IPS-11a (cell line): ENCODE results near the gene ACER1.
"Not testable (repeated sequence)": the region's sequence is repeated elsewhere in the genome, so short reads cannot be mapped to it uniquely, and the experiment has no call there.

ENCODE experiments used
- H3K4me3 ChIP-seq: one replicate; pipeline ENCODE4 v1.5.1; 2013; ENCODE audit warnings: low read depth, low read length, control low read depth

The ACER1 gene

DNA sequence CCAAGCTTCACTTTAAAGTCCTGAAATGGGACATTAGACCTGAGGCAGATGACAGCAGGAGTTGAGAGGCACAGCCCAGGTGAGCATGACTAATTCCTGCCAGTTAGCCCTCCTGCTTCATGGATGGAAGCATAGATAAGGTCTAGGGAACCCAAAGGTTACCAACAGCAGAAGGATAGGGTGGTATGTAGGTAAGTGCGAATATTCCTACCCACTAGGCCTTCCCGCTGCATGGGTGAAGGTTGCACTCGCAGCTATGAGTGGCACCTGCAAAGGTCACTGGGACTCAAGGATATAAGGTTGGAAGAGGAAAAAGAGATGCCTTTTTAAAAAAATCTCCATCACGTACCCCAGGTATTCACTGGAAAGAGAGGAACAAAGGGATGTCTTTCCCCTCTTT is 41.4 kb downstream of the ACER1 start:
- no peak overlapping the region for H3K4me3 ChIP-seq

DNA sequence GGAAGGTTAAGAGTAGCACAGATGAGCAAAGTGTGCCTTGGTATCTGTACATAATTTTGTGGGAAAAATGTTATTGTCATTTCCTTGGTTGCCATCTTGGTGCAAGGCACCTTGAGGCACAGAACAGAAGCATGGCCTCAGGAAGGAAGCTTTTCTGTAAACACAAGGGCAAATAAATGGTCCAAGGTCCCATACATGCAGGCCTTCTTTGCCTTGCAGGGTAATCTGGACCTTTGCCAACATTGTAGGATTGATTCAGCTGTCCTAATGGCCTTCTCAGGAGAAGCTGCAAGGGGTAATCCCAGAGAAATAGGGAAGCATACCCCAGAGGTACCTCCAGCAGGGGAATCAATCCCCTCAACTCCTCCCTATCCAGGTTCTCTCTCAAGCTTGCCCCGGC is 44.7 kb downstream of the ACER1 start:
- no peak overlapping the region for H3K4me3 ChIP-seq

DNA sequence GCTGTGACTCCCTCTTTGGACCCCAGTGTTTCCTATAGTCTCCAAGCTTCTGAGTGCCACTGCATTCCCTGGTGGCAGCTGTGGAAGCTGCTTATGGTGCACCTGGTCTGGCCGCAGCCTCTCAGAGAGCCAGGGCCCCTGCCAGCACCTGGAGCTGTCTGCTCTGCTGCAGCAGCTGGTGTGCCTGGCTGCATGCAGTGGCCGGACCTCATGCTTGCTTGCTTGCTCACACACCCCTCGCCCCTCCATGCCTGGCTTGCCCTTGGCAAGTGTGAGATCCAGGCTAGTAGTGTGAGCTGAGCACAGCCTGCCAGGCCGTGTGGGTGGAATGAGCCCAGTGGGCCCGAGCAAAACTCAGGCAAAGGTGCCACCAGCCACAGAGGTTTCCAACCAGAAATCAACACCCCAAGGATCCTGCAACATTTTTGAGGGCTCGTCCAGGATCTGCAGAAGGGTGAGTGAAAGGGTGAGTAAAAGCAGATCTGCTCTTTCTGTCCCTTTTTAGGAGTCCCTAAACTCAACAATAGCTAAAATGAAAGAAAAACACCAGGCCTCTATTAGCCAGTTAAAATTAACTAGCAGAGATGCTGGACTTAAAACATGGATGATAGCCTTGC is 46.0 kb downstream of the ACER1 start:
- H3K4me3 ChIP-seq = no peak overlapping the region

DNA sequence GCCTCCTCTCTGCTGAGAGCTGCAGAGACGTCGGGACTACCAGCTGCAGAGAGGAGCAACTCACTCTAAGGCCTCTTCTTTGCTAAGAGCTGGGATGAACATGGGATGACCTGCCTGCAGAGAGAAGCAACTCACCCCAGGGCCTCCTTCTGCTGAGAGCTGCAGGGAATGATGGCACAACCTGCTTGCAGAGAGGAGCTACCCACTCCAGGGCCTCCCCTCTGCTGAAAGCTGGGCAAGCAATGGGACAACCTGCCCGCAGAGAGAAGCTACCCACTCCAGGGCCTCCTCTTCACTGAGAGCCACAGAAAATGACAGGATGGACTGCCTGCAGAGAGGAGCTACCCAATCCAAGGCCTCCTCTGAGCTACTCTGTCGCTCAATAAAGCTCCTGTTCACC is 46.7 kb downstream of the ACER1 start:
- no peak overlapping the region for H3K4me3 ChIP-seq

DNA sequence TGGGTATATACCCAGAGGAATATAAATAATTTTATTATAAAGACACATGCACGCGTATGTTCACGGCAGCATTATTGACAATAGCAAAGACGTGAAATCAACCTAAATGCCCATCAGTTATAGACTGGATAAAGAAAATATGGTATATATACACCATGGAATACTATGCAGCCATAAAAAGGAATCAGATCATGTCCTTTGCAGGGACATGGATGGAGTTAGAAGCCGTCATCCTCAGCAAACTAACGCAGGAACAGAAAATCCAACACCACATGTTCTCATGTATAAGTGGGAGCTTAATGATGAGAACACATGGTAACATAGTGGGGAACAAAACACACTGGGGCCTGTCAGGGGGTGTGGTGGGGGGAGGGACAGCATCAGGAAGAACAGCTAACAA is 51.0 kb downstream of the ACER1 start:
- H3K4me3 ChIP-seq = not testable (repeated sequence)

DNA sequence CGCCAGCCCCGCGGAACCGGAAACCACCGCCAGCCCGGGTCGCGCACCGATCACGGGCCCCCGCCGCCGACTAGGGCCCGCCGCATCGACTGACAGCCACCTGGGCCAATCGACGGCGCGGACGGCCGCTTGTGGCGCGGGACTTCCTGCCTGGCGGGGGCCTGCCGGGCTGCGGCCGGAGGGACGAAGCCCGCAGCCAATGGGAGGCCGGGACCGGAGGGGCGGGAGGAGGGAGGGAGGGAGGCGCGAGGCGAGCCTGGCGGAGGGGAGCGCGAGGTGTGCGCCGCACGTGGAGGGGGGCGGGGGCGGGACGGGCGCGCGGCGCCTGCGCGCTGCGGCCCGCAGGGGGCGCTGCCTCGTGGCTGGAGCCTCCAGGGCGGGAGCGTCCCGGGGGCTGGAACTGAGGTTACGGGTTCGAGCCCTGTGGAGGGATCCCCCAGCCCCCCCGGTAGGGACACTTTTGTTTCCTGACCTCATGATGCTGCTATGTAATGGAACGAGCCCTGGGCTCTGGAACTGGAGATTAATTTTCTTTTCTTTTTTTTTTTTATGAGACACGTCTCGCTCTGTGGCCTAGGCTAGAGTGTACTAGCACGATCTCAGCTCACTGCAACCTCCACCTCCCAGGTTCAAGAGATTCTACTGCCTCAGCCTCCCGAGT is 53.4 kb downstream of the ACER1 start, which contains the start of gene MLLT1:
MLLT1 (minus strand) TSS at position 45 of the 661 bp plus-strand sequence. CDS start 191 bp downstream, outside the sequence.
- H3K4me3 ChIP-seq = peak within 1 kb of the TSS; percentile 69

DNA sequence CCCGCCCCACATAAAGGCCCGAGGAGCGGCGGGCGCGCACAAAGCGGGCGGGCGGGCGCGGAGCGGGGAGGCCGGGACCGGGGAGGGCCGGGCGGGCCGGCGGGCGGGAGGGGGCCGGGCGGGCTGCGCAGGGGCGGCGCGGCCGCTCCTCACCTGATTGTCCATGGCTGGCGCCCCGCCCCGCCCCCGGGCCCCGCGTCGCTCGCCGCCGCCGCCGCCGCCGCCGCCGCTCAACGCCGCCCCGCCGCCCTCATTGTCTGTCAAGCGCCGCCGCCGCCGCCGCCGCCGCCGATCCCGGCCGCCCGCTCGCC is 53.8 kb downstream of the ACER1 start:
- peak overlapping the region; percentile 69 for H3K4me3 ChIP-seq

DNA sequence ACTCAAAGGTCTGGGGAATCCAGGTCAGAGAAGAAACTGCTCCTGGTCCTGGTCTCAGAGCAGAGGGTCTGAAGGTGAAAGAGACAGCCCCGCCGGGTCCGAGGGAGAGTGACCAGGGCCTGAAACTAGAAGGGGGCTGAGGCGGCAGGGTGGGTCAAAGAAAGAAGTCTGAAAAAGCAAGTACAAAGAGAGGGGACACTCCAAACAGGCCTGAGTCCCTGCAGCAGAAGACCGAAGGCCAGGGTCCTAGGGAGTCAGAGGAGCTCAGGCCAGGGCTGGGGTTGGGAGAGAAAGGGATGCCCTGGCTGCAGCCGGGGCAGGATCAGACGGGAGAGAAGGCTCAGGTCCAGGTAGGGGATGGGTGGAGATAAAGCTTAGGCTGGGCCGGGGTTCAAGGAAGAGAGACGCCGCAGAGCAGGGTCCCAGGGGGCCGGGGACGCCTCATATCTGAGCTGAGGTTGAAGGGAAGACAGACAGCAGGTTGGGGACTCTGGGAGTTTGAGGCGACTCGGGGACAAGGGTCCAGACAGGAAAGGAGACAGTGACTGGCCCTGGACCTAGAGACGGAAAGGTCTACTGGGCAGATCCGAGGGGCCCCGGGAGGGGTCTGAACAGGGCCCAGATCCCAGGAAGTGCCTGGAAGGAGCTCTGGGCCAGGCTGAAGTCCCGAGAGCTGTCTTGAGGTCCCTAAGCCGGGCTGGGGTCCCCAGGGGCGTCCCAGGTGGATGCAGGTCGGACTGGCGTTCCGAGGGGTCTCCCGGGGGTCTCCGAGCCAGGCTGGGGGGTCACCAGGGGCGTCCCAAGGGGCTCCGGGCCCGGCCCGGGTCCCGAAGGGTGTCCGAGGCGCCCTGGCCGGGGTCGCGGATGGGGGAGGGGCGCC is 54.4 kb downstream of the ACER1 start:
- peak overlapping the region; percentile 69 for H3K4me3 ChIP-seq

DNA sequence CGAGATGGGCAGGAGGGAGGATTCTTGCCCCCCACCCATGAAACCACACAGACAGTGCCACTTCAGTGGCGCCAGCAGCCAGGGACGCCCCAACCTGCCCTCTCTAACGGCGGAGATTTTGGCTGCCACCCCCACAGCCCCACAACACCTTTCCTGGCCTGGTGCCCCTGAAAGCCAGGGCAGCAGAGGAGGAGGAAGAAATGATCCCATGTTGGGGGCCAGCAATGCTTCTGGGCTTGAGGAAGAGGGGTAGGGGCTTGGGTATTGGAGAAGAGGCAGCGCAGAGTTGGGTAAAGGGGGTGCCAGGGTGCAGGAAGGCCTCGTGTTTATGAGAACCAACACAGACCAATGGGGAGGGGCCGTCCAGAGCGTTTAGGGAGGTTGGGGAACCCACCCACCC is 55.4 kb downstream of the ACER1 start:
- no peak overlapping the region for H3K4me3 ChIP-seq

DNA sequence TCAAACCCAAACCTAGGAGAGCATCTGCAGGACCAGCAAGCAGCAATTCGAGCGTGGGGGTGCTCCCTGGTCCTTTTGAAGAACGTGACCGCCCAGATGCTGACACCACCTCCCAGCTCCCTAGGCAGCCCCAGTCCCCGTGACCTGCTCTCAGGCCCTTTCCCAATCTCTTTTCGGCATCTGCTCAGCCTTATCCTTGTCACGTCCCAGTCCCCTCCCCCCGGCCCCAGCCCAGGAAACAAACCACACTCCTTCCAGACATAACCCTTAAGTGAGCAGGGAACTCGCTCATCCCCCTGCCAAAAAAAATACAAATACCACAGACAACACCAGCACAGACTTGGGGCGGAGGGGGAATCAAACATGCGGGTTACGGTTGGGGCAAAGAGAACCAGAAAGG is 57.0 kb downstream of the ACER1 start:
- no peak overlapping the region for H3K4me3 ChIP-seq

DNA sequence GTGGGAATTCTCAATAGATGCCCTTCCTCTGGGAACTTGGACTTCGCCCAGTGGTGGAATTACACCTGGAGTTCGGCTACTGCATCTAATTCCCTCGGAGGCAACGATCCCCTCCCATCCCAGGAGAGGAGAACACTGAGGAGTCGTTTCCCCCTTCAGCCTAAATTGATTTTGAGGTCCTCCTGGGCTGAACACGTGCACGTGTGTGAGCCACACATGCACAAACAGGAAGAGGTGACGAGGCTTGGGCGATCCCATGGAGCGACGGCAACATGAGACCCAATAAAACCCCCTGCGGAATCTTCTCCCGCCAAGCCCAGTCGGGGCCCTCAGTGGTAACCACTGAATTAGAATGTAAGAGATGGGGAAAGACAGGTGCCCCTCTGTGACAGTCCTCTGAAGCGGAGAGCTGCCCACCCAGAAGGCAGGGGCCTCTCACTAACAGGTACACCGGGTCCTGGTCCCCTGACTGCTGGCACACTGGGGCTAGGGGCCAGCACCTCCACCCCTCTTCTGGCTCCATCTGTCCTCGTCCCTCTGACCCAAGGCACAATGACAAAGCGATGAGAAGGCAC is 58.2 kb downstream of the ACER1 start:
- H3K4me3 ChIP-seq = no peak overlapping the region

DNA sequence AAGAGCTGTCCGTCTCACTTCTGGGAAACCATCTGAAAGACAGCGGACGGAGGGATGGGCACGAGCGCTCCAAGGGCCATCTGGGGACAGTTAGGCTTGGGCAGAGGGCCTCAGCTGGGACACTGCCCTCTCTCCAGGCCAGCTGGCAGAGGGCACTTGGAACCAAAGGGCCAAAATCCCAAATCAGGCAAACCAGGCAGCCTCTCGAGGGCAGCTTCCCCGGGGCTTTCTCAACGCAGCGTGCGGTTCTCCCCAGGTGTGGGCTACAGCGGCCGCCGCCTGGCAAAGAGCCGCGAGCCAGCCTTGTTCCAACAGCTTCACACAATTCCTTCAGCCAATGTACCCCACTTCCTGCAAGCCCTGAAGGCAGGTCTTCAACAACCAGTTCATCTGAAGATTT is 58.7 kb downstream of the ACER1 start:
- H3K4me3 ChIP-seq = no peak overlapping the region

DNA sequence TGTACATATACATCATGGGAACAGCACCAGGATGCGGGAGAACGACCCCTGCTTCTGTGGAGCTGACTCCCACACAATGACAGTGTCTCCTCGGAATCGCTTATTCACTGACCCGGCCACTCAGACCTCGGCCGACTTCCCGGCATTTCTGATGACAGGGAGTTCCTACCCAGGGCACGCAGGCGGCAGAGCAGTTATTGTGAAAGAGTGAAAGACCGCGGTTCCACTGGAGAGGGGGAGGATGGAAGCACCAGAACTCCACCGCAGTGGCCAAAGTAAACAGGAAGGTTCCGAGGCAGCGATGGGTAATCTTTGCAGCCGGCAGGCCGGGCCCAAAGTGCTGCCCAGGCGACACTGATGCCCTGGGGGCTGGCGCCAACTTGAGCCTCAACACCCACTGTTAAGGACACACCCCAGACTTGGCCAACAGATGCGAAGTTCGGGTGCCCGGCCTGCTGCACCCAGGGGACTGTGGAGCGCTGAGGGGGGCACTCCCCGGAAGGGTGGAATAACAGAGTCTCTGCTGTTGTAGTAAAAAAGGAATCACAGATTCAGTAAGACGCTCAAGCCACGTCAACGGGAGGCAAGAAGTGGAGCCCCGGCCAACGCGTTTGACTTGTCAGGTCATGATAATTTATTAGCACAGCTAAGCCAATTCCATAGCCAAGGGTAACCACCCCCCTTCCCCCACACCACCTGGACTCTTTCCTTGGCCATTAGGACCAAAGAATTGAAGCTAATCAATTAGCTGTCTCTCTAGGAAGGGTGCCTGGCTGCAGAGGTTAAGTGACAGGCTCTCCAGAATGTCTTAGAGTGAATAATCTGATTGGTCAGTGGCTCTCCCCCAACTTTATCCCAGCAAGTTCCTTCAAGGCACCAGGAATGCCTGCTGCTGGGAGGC is 59.5 kb downstream of the ACER1 start:
- no peak overlapping the region for H3K4me3 ChIP-seq

DNA sequence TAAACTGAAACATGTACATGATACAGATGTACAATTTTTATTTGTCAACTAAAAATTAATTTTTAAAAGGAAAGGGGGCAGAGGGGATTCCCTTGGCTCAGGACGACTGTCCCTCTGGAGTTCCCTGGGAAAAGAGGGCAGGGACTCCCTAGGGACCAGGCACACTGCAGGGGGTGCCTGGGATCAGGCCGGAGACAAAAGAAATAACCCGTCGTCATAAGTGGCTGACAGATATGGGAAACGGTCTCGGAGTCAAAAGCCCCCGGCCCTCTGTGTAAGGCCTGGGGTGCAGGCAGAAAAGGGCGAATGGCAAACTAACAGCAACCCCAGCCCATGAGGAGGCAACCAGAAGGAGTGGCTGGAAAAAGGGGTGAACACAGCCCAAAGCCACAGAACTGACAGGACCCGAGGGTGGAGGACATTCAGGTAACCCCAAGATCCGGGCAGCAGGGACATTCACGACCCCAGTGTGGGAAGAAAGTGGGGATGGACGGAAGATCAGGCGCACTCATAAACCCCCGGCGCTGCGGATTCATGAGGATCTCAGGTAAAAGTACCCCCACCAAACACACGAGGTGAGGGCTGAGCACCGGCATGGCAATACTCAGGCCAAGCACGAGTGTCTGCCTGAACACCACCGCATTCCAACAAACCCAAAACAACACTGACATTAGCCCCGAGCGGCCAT is 60.4 kb downstream of the ACER1 start:
- no peak overlapping the region for H3K4me3 ChIP-seq

DNA sequence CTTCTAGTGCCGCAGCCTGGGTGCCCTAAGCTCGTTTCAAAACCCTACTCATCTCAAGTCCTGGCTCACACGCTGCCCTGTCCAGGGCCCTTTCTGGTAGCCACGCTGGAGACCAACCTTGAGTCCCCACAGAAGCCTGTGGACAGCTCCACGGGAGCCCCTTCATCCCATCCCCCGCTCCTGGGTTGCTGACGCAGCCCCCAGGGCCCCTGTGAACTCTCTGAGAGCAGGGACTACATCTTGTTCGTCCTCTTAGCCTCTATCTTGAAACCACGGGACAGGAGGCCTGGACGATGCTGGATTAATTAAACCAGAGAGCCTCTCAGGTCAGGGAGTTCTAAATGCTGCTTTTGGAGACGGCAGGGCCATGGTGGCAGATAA is 61.0 kb downstream of the ACER1 start:
- no peak overlapping the region for H3K4me3 ChIP-seq

DNA sequence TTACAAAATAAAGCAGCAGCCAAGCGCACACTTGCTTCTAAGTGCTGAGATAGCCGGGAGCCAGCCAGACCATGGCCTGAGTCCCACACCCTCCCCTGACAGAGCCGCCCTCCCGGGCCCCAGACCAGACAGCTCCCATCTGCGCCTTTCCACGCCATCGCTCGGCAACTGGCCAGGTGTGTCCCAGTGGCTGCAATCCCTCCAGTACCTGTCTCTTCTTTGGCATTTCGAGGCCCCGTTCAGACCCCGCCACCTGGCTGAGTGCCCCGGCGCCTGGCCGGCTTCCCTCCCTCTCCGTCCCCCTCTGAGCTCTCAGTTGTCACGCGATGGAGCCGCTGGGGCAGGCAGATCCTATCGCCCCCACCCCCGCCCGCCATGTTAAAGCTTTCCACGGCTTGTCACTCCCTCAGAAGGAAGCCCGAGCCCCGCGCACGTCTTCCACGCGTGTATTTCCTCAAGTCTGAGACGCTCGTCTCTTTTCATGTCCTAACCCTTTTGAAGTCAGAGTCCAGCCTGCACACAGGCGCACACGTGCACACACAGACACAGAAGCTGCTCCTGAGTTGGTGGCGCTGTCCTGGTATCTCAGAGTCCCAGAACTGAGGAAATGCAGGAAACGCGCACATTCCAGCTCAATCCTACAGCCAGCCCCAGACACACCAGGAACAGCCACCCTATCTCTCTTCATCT is 61.5 kb downstream of the ACER1 start:
- H3K4me3 ChIP-seq = no peak overlapping the region

DNA sequence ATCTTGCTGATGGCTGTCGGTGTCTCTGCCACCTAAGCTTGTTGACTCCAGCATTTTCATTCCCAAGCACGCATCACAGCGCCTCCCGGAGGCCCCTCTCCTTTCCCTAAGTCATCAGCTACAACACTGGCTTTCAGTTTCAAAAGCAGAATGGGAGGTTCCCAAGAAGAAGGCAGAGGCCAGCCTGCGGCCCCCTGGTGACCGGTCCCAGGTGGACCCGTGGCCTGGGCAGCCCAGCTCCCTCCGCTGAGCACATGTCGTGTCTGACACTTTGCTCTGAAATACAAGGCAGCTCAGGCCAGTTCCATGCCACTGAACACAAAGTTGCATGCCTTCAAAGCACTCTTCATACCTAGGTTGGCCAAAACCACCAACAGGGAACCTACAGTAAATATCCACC is 62.2 kb downstream of the ACER1 start:
- no peak overlapping the region for H3K4me3 ChIP-seq

DNA sequence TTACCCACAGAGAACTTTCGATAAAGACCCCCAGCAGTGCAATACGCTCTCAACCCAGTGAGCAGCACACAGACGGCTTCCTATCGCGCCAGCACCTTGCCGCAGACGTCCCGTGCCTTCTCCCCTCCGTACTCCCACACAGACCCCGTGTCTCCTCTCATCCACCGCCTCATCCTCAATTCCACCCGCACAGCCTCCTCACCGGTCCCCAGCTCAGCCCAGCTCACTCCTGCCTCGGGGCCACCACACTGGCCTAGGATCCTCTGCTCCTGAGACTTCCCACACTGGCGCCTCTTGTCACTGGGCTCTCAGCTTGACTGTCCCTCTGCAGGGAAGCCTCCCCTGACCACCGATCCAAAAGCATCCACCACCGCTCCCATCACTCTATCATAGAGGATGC is 62.6 kb downstream of the ACER1 start:
- H3K4me3 ChIP-seq = no peak overlapping the region

DNA sequence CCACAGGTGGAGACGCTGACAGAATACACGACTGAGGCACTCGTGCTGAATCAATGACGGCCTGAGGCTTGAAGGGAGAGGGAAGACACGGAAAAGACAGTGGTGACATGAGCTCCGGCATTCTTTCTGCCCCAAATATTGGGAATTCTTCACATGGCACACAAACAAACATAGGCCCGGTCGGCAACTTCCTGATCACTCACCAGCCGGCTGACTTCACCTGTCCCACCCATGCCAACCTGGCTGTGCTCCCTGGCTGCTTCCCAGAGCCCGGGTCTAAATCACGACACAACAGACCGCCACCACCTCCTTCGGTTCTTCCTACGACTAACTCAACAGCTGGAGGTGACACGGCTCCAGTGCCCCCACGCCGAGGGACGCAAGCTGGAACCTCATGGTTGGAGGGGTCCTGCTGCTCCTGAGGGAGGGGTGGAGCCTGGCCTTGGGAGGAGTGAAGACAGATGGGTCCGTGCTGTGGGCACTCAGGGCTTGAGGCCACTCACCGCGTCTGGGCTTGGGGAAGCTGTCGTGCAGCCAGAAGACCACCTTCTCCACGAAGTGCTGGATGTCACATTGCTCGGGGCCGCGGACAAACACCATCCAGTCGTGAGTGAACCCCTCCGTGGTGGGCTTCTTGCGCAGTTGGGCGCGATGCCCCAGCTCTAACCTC is 63.2 kb downstream of the ACER1 start:
- no peak overlapping the region for H3K4me3 ChIP-seq
